GM12801 (cell line): ENCODE data around the gene MT1HL1.

Experiments used
- CTCF ChIP-seq: IDR thresholded peaks from one replicate; pipeline ENCODE4 v1.5.1; 2011; ENCODE audit warnings: control low read depth; ENCODE audit not compliant: insufficient read length; ENCODE audit errors: extremely low read depth

MT1HL1 gene

GRCh38 chr1:236990052-236990445 is 14.2 kb downstream of the MT1HL1 start:
- TF ChIP-seq CTCF = no peak

DNA sequence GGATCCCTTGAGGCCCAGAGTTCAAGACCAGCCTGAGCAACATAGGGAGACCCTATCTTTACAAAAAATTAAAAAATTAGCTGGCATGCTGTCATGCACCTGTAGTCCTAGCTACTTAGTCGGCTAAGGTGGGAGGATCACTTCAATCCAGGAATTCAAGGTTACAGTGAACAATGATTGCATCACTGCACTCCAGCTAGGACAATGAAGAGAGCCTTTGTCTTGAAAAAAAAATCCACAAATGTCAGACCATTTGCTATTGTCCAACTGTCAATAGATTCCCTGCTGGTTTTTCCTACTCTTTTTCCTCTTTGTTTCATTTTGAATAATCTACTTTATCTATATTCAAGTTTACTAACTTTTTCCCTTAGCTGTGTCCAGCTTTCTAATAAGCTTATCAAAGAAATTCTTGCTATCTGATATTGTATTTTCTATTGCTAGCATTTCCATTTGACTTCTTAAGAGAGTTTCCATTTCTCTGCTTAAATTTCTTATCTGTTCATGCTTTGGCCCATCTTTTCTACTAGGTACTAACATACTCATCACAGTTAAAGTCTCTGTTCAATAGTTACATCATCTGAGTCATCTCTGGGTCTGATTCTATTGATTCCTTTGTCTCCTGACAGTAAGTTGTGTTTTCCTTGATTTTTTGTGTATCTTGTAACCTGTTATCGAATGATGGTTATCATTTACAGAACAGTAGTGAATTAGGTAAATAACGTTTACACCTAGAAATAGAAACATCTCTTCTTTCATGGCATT is 14.8 kb downstream of the MT1HL1 start:
- TF ChIP-seq CTCF = no peak

DNA sequence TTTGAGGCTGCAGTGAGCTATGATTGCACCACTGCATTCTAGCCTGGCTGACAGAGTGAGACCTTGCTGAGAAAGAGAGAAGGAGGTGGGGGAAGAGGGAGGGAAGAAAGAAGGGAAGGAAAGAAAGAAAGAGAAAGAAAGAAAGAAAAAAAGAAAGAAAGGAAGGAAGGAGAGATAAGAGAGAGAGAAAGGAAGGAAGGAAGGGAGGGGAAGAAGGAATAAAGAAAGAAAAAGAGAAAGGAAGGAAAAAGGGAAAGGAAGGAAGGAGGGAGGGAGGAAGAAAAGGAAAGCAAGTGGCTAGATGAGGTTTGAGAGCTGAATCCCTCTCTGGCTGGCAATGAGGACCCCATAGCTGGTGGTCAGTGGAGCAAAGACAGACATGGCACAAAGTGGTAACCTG is 20.4 kb downstream of the MT1HL1 start:
- no peak for TF ChIP-seq CTCF

- no peak for TF ChIP-seq CTCF
These were observed 21.9 kb downstream of the MT1HL1 start for GRCh38 chr1:236982380-236982779.

DNA sequence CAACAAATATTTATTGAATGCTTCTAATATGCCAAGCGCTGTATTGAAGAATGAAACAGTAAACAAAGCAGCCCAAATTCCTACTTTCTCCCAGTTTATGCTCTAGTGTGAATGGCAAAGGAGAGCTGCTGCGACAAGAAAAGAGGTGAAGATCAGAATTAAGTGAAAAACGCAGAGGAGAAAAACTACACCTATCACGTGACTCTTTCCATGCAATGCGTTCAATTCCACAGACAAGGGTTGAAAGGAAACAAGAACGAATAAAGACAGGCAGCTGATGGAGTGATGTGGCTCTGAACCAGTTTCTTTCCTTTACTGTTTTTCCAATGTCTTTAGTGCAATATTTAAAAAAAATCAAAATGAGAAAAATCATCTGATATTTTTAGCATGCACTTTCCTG is 23.6 kb downstream of the MT1HL1 start:
- no peak for TF ChIP-seq CTCF

- TF ChIP-seq CTCF = no peak
These were observed 24.9 kb downstream of the MT1HL1 start for GRCh38 chr1:236979149-236979900.

GRCh38 chr1:236978740-236979139 is 25.5 kb downstream of the MT1HL1 start:
- no peak for TF ChIP-seq CTCF
